Choroid plexus epithelial cell (primary cell): ENCODE results near the gene AIP.

Source experiments
- DNase-seq: peaks from one replicate; pipeline ENCODE4 v3.0.0-alpha.2; 2010; ENCODE audit warnings: low read depth
- H3K4me3 ChIP-seq: 2 replicates; pipeline ENCODE4 v1.5.1; 2011; ENCODE audit warnings: low read depth, mild to moderate bottlenecking, control low read depth, low read length, moderate library complexity
- TF ChIP-seq, protein P1 (sequence below): conservative IDR thresholded peaks from 2 replicates; pipeline ENCODE4 v1.5.1; 2011; ENCODE audit warnings: low read depth, mild to moderate bottlenecking, control low read depth, inconsistent platforms, low read length, moderate library complexity

The AIP gene

GRCh38 chr11:67517784-67518552 lies 35.1 kb downstream of the AIP start:
- H3K4me3 ChIP-seq, result no peak overlapping the region
- DNase-seq, result no peak
- TF ChIP-seq, protein P1, sequence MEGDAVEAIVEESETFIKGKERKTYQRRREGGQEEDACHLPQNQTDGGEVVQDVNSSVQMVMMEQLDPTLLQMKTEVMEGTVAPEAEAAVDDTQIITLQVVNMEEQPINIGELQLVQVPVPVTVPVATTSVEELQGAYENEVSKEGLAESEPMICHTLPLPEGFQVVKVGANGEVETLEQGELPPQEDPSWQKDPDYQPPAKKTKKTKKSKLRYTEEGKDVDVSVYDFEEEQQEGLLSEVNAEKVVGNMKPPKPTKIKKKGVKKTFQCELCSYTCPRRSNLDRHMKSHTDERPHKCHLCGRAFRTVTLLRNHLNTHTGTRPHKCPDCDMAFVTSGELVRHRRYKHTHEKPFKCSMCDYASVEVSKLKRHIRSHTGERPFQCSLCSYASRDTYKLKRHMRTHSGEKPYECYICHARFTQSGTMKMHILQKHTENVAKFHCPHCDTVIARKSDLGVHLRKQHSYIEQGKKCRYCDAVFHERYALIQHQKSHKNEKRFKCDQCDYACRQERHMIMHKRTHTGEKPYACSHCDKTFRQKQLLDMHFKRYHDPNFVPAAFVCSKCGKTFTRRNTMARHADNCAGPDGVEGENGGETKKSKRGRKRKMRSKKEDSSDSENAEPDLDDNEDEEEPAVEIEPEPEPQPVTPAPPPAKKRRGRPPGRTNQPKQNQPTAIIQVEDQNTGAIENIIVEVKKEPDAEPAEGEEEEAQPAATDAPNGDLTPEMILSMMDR, result no peak

DNA sequence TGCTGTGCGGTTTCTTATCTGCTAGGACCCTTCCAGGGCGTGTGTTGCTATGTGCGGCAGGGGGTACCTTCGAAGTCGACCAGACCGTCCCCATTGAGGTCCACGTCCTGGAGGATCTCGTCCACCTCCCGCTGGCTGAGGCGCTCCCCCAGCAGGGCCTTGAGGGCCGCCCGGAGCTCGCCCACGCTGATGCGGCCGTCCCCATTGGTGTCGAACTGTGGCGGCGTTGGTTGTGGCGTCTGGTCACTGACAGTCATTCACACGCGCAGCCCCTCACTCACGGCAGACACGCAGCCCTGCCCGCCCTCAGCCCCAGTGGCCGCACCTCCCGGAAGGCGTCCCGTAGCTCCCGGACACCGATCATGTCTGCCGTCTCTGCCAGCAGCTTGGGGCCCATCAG lies 36.9 kb downstream of the AIP start:
- TF ChIP-seq, protein P1, result no peak
- H3K4me3 ChIP-seq, result no peak overlapping the region
- no peak for DNase-seq

DNA sequence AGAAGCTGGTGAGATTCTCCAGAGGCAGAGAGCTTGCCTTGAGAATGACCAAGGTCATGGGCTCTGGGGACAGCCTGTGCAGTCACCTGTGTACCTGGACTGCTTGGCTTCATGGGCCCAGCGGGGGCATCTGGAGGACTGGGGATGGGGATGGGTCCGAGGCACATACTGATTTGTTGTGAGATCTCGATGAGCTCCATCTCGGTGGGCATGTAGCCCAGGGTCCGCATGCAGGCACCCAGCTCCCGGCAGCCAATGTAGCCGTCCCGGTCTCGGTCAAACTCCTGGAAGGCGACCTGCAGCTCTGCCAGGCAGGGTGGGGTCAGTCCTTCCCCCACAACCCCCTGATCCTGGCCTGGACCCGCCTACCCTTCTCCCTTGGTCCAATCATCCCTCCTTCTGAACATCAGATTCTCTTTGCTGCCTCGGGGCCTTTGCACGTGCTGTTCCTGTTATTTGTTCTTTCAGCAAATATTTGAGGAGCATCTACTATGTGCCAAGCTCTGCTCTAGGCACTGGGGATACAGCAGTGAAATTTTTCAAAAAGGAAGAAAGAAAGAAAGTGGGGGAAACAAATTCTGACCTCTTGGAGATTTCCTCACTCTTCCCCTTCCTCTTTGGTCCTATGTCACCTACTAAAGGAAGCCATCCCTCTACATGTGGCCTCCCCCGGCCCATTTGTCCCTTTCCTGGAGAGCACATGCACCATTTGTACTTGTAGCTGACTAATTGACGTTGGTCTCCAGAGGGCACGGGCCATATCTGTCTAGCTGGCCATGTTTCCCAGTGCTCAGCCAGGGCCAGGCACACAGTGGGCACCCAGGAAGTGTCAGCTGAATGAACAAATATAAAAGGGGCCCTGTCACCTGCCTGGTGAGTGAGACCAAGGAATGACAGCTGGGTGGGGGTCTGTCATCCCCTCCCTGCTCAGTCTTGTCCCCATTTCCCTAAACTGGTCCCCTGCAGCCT lies 38.3 kb downstream of the AIP start:
- TF ChIP-seq, protein P1, result no peak
- DNase-seq, result no peak

GRCh38 chr11:67521924-67522323 lies 39.1 kb downstream of the AIP start:
- no peak for DNase-seq
- TF ChIP-seq, protein P1, result no peak
- H3K4me3 ChIP-seq, result no peak overlapping the region

More for the DNA sequence above, 38.3 kb downstream of the AIP start:
- H3K4me3 ChIP-seq, result no peak overlapping the region

- TF ChIP-seq, protein P1, result no peak
- DNase-seq, result no peak
- H3K4me3 ChIP-seq, result no peak overlapping the region
Measured at GRCh38 chr11:67522338-67522737, 39.5 kb downstream of the AIP start.

GRCh38 chr11:67522844-67523555 lies 40.2 kb downstream of the AIP start, which contains the start of gene CABP2:
Gene CABP2, minus strand, starts transcription at chr11:67523446. Its CDS starts 120 bp downstream, at chr11:67523326.
- TF ChIP-seq, protein P1, result no peak
- DNase-seq, result no peak
- H3K4me3 ChIP-seq, result no peak within 1 kb of the TSS
